Duodenal mucosa (tissue), 2 donors: Measurements from ENCODE around the gene KITLG.
"Not testable (repeated sequence)": the region's sequence is repeated elsewhere in the genome, so short reads cannot be mapped to it uniquely, and the experiment has no call there.

Source experiments
- H3K27ac ChIP-seq: one replicate; pipeline ENCODE4 v1.7.0; 2013; ENCODE audit warnings: low read depth, low read length
- H3K27me3 ChIP-seq, 2 donors: one replicate each; pipeline ENCODE4 v1.7.0; 2013; ENCODE audit warnings: low read length in 2 of 2, control low read depth in 1 of 2; ENCODE audit not compliant: insufficient read depth in 2 of 2, control insufficient read depth in 1 of 2
- H3K36me3 ChIP-seq, 2 donors: one replicate each; pipeline ENCODE4 v1.7.0; 2013; ENCODE audit warnings: low read length in 2 of 2, control low read depth in 1 of 2; ENCODE audit not compliant: insufficient read depth in 2 of 2, control insufficient read depth in 1 of 2
- H3K4me1 ChIP-seq, 2 donors: one replicate each; pipeline ENCODE4 v1.7.0; 2013; ENCODE audit warnings: low read length in 2 of 2, control low read depth in 1 of 2; ENCODE audit not compliant: insufficient read depth in 2 of 2, control insufficient read depth in 1 of 2
- H3K4me3 ChIP-seq, 2 donors: one replicate each; pipeline ENCODE4 v1.7.0; 2013; ENCODE audit warnings: low read length in 2 of 2, low read depth in 1 of 2
- H3K9ac ChIP-seq, 2 donors: one replicate each; pipeline ENCODE4 v1.7.0; 2013; ENCODE audit warnings: low read length in 2 of 2, low read depth in 1 of 2
- H3K9me3 ChIP-seq, 2 donors: one replicate each; pipeline ENCODE4 v1.7.0; 2013; ENCODE audit warnings: low read length in 2 of 2, control low read depth in 1 of 2; ENCODE audit not compliant: control insufficient read depth in 1 of 2

The KITLG gene

GRCh38 chr12:88519802-88520435, 60.4 kb downstream of the KITLG start:
- Histone ChIP-seq H3K4me3 (no peak overlapping the region), H3K36me3 (peaks cover 0 to 4% of the 10 kb centered on the region in 2 donors), H3K27ac (no peak overlapping the region), H3K27me3 (no peaks in the 10 kb centered on the region), H3K4me1 (no peaks in the 10 kb centered on the region), H3K9ac (no peak overlapping the region), H3K9me3 (no peaks in the 10 kb centered on the region)

GRCh38 chr12:88518863-88519403, 61.3 kb downstream of the KITLG start:
- H3K9me3 ChIP-seq, result no peaks in the 10 kb centered on the region
- H3K4me1 ChIP-seq, result no peaks in the 10 kb centered on the region
- no peaks in the 10 kb centered on the region for H3K27me3 ChIP-seq
- H3K4me3 ChIP-seq, result no peak overlapping the region
- H3K9ac ChIP-seq, result no peak overlapping the region
- peaks cover 0 to 4% of the 10 kb centered on the region in 2 donors for H3K36me3 ChIP-seq
- H3K27ac ChIP-seq, result no peak overlapping the region

- no peak overlapping the region for H3K4me3 ChIP-seq
- H3K9me3 ChIP-seq, result no peaks in the 10 kb centered on the region
- H3K27ac ChIP-seq, result no peak overlapping the region
- H3K4me1 ChIP-seq, result no peaks in the 10 kb centered on the region
- H3K27me3 ChIP-seq, result no peaks in the 10 kb centered on the region
- H3K9ac ChIP-seq, result no peak overlapping the region
- peaks cover 0 to 4% of the 10 kb centered on the region in 2 donors for H3K36me3 ChIP-seq
Observed at GRCh38 chr12:88516811-88517210, 63.5 kb downstream of the KITLG start.

GRCh38 chr12:88510843-88511242, 69.4 kb downstream of the KITLG start:
- H3K4me3 ChIP-seq, result no peak overlapping the region
- no peaks in the 10 kb centered on the region for H3K4me1 ChIP-seq
- H3K36me3 ChIP-seq, result peaks cover 0 to 8% of the 10 kb centered on the region in 2 donors
- no peaks in the 10 kb centered on the region for H3K9me3 ChIP-seq
- H3K27ac ChIP-seq, result no peak overlapping the region
- no peak overlapping the region for H3K9ac ChIP-seq
- no peaks in the 10 kb centered on the region for H3K27me3 ChIP-seq

GRCh38 chr12:88509851-88510250, 70.4 kb downstream of the KITLG start:
- no peaks in the 10 kb centered on the region for H3K27me3 ChIP-seq
- no peak overlapping the region for H3K9ac ChIP-seq
- H3K36me3 ChIP-seq, result peaks cover 0 to 15% of the 10 kb centered on the region in 2 donors
- no peak overlapping the region for H3K27ac ChIP-seq
- H3K4me1 ChIP-seq, result no peaks in the 10 kb centered on the region
- H3K9me3 ChIP-seq, result no peaks in the 10 kb centered on the region
- H3K4me3 ChIP-seq, result no peak overlapping the region

GRCh38 chr12:88509347-88509746, 70.9 kb downstream of the KITLG start:
- Histone ChIP-seq H3K27me3 (no peaks in the 10 kb centered on the region), H3K27ac (no peak overlapping the region), H3K36me3 (peaks cover 0 to 15% of the 10 kb centered on the region in 2 donors), H3K9ac (no peak overlapping the region), H3K9me3 (no peaks in the 10 kb centered on the region), H3K4me1 (no peaks in the 10 kb centered on the region), H3K4me3 (no peak overlapping the region)

- peaks cover 0 to 18% of the 10 kb centered on the region in 2 donors for H3K36me3 ChIP-seq
- not testable (repeated sequence) for H3K27me3 ChIP-seq, H3K27ac ChIP-seq, H3K9me3 ChIP-seq, H3K4me3 ChIP-seq, H3K4me1 ChIP-seq, H3K9ac ChIP-seq
Observed at GRCh38 chr12:88507851-88508250, 72.4 kb downstream of the KITLG start.

GRCh38 chr12:88507270-88507669, 73.0 kb downstream of the KITLG start:
- no peaks in the 10 kb centered on the region for H3K9me3 ChIP-seq
- no peak overlapping the region for H3K4me3 ChIP-seq
- H3K36me3 ChIP-seq, result peaks cover 0 to 18% of the 10 kb centered on the region in 2 donors
- H3K4me1 ChIP-seq, result no peaks in the 10 kb centered on the region
- H3K9ac ChIP-seq, result no peak overlapping the region
- H3K27ac ChIP-seq, result no peak overlapping the region
- H3K27me3 ChIP-seq, result no peaks in the 10 kb centered on the region

- Histone ChIP-seq H3K9ac (no peak overlapping the region), H3K4me1 (no peaks in the 10 kb centered on the region), H3K4me3 (no peak overlapping the region), H3K27me3 (no peaks in the 10 kb centered on the region), H3K36me3 (peaks cover 0 to 18% of the 10 kb centered on the region in 2 donors), H3K27ac (no peak overlapping the region), H3K9me3 (no peaks in the 10 kb centered on the region)
Observed at GRCh38 chr12:88505696-88506095, 74.6 kb downstream of the KITLG start.

GRCh38 chr12:88503281-88503703, 77.0 kb downstream of the KITLG start:
- no peaks in the 10 kb centered on the region for H3K9me3 ChIP-seq
- no peaks in the 10 kb centered on the region for H3K27me3 ChIP-seq
- H3K4me1 ChIP-seq, result no peaks in the 10 kb centered on the region
- peaks cover 0 to 10% of the 10 kb centered on the region in 2 donors for H3K36me3 ChIP-seq
- H3K9ac ChIP-seq, result no peak overlapping the region
- no peak overlapping the region for H3K27ac ChIP-seq
- H3K4me3 ChIP-seq, result no peak overlapping the region
